ENCODE results near the gene OSGEPL1.
A peak's percentile ranks its signal among the peaks of the same experiment; 100 is the strongest.
"Not testable (repeated sequence)": the region's sequence is repeated elsewhere in the genome, so short reads cannot be mapped to it uniquely, and the experiment has no call there.

The OSGEPL1 gene

DNA sequence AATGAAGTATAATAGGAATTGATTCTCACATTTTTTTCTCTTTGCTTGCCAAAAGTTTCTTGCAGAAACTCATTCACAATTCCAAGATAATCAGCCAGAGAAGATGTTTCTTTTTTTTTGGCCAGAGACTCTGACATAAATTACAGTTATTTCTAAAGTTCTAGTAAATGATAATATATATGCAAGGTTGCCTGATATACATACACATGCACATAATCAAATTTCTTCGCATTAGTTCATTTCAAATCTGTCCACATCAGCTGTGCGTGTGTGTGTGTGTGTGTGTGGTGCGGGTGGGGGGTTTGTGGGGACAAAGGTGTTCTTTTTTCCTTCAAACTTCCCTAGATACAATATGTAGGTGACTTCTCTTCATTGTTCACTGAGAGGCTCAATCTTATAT, 33.2 kb downstream of the OSGEPL1 start:
- no peak for DNase-seq

DNA sequence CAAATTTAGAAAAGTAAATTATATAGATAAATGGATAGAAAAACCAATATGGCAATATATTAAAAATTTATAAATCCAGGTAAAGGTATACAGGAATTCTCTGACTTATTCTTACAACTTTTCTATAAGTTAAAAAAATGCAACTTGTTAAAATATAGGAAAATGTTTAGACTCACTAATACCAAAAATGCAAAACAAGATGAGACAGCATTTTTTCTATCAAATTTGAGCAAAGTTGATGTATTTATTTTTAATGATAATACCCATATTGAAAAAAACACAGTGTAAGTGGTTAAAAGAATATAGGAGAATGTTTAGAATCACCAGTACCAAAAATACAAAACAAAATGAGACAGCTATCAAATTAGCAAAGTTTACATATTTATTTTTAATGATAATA, 35.7 kb downstream of the OSGEPL1 start:
- no peak for DNase-seq

DNA sequence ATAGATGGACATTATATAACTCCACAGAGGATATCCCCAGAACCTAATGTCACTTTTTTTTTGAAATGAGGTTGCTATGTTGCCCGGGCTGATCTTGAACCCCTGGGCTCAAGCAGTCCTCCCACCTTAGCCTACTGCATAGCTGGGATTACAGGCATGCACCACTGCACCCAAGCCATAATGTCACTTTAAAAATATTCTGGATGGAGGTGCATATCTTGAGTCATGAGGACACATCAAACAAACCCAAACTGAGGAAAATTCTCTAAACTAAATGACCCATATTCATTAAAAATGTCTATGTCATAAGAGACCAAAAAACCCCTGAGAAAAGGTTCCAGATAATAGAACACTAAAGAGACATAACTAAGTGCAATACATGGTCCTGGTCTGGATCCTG, 36.3 kb downstream of the OSGEPL1 start:
- DNase-seq = no peak

DNA sequence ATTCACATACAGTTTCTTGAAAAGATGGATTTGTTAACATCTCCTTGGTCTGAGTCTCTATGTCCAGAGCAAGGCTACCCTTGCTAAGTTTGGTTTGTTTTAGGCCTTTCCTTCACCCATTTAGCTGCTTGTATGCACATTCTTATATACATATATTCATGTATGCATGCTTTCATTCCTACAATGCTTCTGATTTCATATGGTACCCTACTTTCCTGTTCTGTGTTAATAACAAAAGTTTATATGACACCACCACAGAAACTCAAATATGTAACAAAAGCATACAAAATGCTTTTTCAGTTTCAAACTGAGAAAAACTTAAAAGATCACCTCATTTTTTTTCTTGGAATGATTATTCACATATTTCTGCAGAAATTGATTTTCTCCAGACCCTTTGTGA, 39.4 kb downstream of the OSGEPL1 start:
- no peak for DNase-seq

DNA sequence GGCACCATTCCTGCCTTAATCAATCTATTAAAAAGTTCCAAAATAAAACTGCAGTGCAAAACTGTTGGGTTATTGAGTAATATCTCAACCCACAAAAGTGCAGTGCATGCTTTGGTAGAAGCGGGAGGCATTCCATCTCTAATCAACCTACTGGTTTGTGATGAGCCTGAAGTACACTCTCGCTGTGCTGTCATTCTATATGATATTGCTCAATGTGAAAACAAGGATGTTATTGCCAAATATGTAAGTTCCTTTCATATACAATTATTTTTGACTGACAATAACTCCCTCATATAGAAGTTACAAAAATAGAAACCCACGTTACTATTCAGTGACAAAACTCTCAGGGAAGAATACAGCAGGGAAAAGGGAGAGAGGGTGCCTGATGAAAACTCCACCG, 43.0 kb downstream of the OSGEPL1 start:
- DNase-seq = peak; percentile 66

DNA sequence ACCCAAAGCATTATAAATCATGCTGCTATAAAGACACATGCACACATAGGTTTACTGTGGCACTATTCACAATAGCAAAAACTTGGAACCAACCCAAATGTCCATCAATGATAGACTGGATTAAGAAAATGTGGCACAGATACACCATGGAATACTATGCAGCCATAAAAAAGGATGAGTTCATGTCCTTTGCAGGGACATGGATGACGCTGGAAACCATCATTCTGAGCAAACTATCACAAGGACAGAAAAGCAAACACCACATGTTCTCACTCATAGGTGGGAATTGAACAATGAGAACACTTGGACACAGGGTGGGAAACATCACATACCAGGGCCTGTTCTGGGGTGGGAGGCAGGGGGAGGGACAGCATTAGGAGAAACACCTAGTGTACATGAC, 45.0 kb downstream of the OSGEPL1 start:
- DNase-seq = not testable (repeated sequence)

DNA sequence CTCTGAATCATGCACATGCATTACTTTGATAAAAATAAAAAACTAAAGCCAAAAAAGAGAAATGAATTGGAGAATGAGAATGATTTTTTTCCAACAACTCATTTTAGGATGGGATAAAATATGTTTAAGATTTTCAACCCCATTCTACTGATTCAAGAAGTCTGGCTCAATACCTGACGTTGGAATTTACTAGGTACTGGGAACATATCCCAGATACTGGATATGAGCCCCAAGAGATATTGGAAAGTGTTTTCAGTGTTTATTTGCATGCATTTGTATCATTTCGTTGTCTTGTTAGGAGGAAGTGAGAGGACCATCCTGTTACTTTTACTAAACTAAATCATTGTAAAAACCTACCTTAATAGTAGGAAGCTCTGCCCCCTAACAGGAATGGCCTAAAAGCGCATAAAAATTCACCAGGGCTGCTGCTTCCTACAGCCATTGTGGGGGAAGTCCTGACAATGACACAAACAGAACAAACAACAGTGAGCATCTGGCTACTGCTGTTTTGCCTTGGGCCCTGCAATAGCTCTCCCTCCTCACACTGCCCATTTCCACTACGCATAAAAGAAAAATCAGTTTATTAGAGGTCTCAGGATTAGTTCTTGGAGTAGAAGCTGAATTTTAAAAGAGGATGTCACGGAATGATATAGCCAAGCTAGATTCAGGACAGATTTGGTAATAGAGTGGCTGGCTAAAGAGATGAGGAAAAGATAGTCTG, 52.9 kb downstream of the OSGEPL1 start:
- no peak for DNase-seq

DNA sequence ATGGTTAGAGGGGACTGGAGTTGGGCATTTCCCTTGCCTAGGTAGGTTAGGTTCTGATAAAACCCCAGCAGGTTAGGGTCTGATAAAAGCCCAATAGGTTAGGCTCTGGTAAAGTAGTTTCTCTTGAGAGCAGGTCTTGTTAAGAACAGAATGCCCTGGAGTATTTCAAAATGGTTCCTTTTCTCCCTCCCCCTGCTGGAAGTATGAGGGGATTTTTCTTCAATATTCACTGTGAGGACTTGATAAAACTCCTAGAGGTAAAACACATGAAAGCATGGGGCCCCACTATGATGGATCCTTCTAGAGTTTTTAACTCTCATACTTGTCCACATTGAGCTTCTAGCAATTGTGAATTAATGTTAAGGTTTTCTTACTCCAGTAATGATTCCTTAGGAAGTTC, 60.5 kb downstream of the OSGEPL1 start:
- DNase-seq = no peak

DNA sequence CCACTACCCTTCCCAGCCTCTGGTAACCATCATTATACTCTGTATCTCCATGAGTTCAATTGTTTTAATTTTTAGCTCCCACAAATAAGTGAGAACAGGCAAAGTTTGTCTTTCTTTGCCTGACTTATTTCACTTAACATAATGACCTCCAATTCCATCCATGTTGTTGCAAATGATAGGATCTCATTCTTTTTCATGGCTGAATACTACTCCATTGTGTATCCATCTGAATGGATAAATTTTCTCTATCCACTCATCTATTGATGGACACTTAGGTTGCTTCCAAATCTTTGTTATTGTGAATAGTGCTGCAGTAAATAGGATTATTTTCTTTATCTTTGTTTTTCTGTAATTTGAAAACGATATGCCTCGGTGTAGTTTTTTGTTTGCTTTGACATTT, 61.9 kb downstream of the OSGEPL1 start:
- DNase-seq = no peak

DNA sequence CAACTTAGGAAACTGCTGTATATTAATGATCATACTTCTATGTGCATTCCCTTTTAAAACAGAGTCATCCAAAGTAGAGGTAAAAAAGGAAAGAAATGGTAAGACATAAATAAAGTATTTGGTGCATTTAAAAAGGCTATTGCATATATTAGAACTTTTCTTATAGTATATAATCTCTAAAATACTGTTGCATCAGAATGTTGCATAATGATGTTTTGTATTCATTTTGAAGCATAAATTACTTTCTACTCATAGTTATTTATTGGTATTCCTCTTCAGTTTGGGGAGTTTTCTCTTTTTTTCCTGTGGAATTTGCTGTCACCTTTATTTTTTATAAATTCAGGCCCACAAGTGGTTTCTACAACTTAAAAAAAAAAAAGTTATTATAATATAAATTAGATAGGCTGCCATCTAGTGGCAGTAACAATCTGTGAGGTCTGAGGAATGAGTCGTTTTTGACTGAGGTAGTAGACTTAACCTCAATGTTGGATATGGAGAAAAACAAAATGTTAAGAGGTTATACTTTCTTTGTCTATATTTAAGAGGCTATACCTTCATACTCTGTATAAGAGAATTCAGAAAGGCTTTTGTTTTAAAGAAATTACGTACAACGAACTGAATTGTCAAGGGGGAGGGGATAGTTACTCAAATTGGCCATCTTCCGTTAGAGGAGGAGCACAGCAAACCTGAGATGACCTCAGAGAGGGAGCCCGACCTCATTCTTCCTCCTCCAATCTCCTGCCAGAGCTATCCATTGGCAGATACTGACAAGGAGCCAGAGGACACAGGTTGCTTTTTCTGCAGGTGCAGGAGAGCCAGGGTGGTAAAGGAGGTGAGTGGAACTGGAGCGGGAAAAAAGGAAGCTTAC, 64.3 kb downstream of the OSGEPL1 start:
- no peak for DNase-seq

Measured in SIG-M5 (cell line).